Adrenal gland (tissue), 5 donors: ENCODE results near the gene C6orf52.

ENCODE experiments used
- CTCF ChIP-seq, 6 experiments: fragments of 450-650 bp in 4 of 6; fragments of 200-600 bp in 2 of 6; sonication (generic) in 1 of 6; IDR thresholded peaks; 1 replicate in 5 of 6; 2 replicates in 1 of 6; pipeline versions ENCODE4 v1.5.1 to v1.8.0; 2016 to 2021; ENCODE audit warnings: antibody characterized with exemption in 6 of 6, mild to moderate bottlenecking in 2 of 6, moderate library complexity in 1 of 6
- POLR2A ChIP-seq, 2 donors: fragments of 450-650 bp; IDR thresholded peaks; one replicate each; pipeline ENCODE4 v1.6.1; 2017; ENCODE audit warnings: antibody characterized with exemption in 2 of 2, mild to moderate bottlenecking in 2 of 2, moderate library complexity in 1 of 2
- donor health status: DM: no; HTN: no; CAD: no.

GRCh38 chr6:10659699-10660348, 34.6 kb downstream of the C6orf52 start:
- no peak for TF ChIP-seq CTCF (IDR thresholded peaks at IDR 0.05)
- no peak for TF ChIP-seq POLR2A (IDR thresholded peaks at IDR 0.05)
